K562 (cell line): Measurements from ENCODE around the gene SLC39A7. TPM values are rescaled to one million over a fixed set of nuclear protein-coding genes. Genes with fewer than 3 reads are reported as not detected.

Source experiments
- AFF4 ChIP-seq: sonication (generic); formaldehyde crosslinking; IDR thresholded peaks from 2 replicates; pipeline ENCODE4 v1.8.0; 2023; ENCODE audit warnings: mild to moderate bottlenecking, missing genetic modification reagents
- CREB3 ChIP-seq: fragments of 450-650 bp; conservative IDR thresholded peaks from 2 replicates; pipeline ENCODE4 v1.6.1; 2016; ENCODE audit warnings: missing genetic modification characterization, low read depth, mild to moderate bottlenecking, missing compliant biosample characterization, moderate library complexity
- FOSL1 ChIP-seq: fragments of 200-800 bp; sonication (Bioruptor generic); conservative IDR thresholded peaks from 2 replicates; pipeline ENCODE4 v1.6.1; 2016; ENCODE audit warnings: missing genetic modification characterization, missing compliant biosample characterization
- GTF2E2 ChIP-seq: fragments of 200-800 bp; sonication (Bioruptor generic); IDR thresholded peaks from 2 replicates; pipeline ENCODE4 v1.6.1; 2016; ENCODE audit warnings: missing genetic modification characterization, missing compliant biosample characterization
- MYC ChIP-seq, 2 experiments: fragments of 250-450 bp in 1 of 2; sonication (Bioruptor Pico) in 1 of 2; IDR thresholded peaks; 2 replicates each; pipeline versions ENCODE4 v1.5.1 to v1.6.1; 2012 to 2021; ENCODE audit warnings: low read depth in 2 of 2, borderline replicate concordance in 1 of 2, improper control_type of control experiment in 1 of 2, low read length in 1 of 2, mild to moderate bottlenecking in 1 of 2, moderate library complexity in 1 of 2
- NFATC3 ChIP-seq: fragments of 450-650 bp; IDR thresholded peaks from 2 replicates; pipeline ENCODE4 v1.6.1; 2017; ENCODE audit warnings: mild to moderate bottlenecking
- NR4A1 ChIP-seq, 2 experiments: fragments of 250-450 bp in 1 of 2; fragments of 450-650 bp in 1 of 2; sonication (Bioruptor Pico) in 1 of 2; IDR thresholded peaks; 2 replicates each; pipeline versions ENCODE4 v1.4.0 to v1.6.1; 2016 to 2020; ENCODE audit warnings: mild to moderate bottlenecking in 2 of 2, missing compliant biosample characterization in 1 of 2, missing genetic modification characterization in 1 of 2, moderate library complexity in 1 of 2
- PKNOX1 ChIP-seq: fragments of 450-650 bp; IDR thresholded peaks from 2 replicates; pipeline ENCODE4 v1.6.1; 2016
- POLR2AphosphoS2 ChIP-seq: IDR thresholded peaks from 2 replicates; pipeline ENCODE4 v1.6.1; 2012; ENCODE audit warnings: low read length, improper control_type of control experiment
- SIN3B ChIP-seq: fragments of 450-650 bp; IDR thresholded peaks from 2 replicates; pipeline ENCODE4 v1.6.1; 2017; ENCODE audit warnings: low read depth, mild to moderate bottlenecking, moderate library complexity
- SMARCC2 ChIP-seq: fragments of 450-650 bp; IDR thresholded peaks from 2 replicates; pipeline ENCODE4 v1.6.1; 2017; ENCODE audit warnings: antibody characterized with exemption, moderate library complexity, mild to moderate bottlenecking, low read depth
- SP2 ChIP-seq: IDR thresholded peaks from 2 replicates; pipeline ENCODE4 v1.6.1; 2011; ENCODE audit warnings: mild to moderate bottlenecking, low read depth, low read length, moderate library complexity; ENCODE audit not compliant: poor library complexity, severe bottlenecking; ENCODE audit errors: extremely low read depth
- SUPT5H ChIP-seq: fragments of 450-650 bp; IDR thresholded peaks from 2 replicates; pipeline ENCODE4 v1.6.1; 2016
- TAF9B ChIP-seq: fragments of 450-650 bp; IDR thresholded peaks from 2 replicates; pipeline ENCODE4 v1.6.1; 2018; ENCODE audit warnings: mild to moderate bottlenecking; ENCODE audit not compliant: partially characterized antibody
- ZBTB12 ChIP-seq: fragments of 250-450 bp; sonication (Bioruptor Pico); IDR thresholded peaks from 2 replicates; pipeline ENCODE4 v1.4.0; 2020
- ZC3H11A ChIP-seq: IDR thresholded peaks from 2 replicates; pipeline ENCODE4 v1.6.1; 2012; ENCODE audit warnings: low read depth, low read length, improper control_type of control experiment
- ZNF143 ChIP-seq: sonication (generic); formaldehyde crosslinking; IDR thresholded peaks from 2 replicates; pipeline ENCODE4 v1.9.0; 2022; ENCODE audit warnings: mild to moderate bottlenecking, missing genetic modification reagents
- ZNF511 ChIP-seq: sonication (generic); formaldehyde crosslinking; IDR thresholded peaks from 2 replicates; pipeline ENCODE4 v1.8.0; 2022; ENCODE audit warnings: mild to moderate bottlenecking, missing genetic modification reagents
- polyA plus RNA-seq, 8 experiments: library from polyadenylated mRNA; depleted of rRNA in 4 of 8; stranded (reverse) in 5 of 8; unstranded in 3 of 8; fragments of >200 nt; fragmentation: Nextera tagmentation in 2 of 8; fragmentation: Illumina TruSeq in 1 of 8; extraction: Ambion mirVana in 2 of 8; extraction: Trizol in 1 of 8; gene quantifications; 2 replicates each; pipeline versions ENCODE4 v1.2.1 to v1.2.3, GENCODE V29; 2011 to 2014; ENCODE audit warnings: inconsistent platforms in 1 of 8, missing spikeins in 1 of 8
- total RNA-seq, 7 experiments: library from RNA; depleted of rRNA in 6 of 7; stranded (reverse); fragments of >200 nt in 6 of 7; fragmentation: Illumina TruSeq in 2 of 7; extraction: Trizol in 2 of 7; gene quantifications; 2 replicates each; pipeline versions ENCODE4 v1.2.1 to v1.2.3, GENCODE V29; 2011 to 2021; ENCODE audit warnings: low replicate concordance in 1 of 7

The SLC39A7 gene
- total and polyA plus RNA-seq, 9 of the 15 experiments (the other 6 are each of a cell fraction or from before 2014, with no cell fraction given) = 21.7 to 169 (median 121) TPM

GRCh38 chr6:33200219-33201146, at the start of gene SLC39A7, which contains the start of gene RXRB (continued):
- peak; percentile 53; the same call in 1 of the 2 replicates for TF ChIP-seq CREB3 (tag)
- TF ChIP-seq SUPT5H = peak; percentile 96
- peak; percentile 95 for TF ChIP-seq TAF9B
- peak; percentile 43; the same call in 1 of the 2 replicates for TF ChIP-seq NR4A1 (CRISPR knock-in tag; IDR thresholded peaks at IDR 0.05)
- TF ChIP-seq NR4A1 (tag; IDR thresholded peaks at IDR 0.05) = peak; percentile 84; the same call in 1 of the 2 replicates
- no peak for TF ChIP-seq ZC3H11A
- peak; percentile 23; the same call in 1 of the 2 replicates for TF ChIP-seq ZBTB12 (CRISPR knock-in tag)
- TF ChIP-seq ZNF511 (CRISPR knock-in tag) = no peak; the same call in 1 of the 2 replicates
- peak; percentile 64 for TF ChIP-seq MYC (IDR thresholded peaks at IDR 0.05; ENCODE audit: low read depth, low read length)
- peak; percentile 68; the same call in 1 of the 2 replicates for TF ChIP-seq MYC (CRISPR knock-in tag; IDR thresholded peaks at IDR 0.05; ENCODE audit: borderline replicate concordance, low read depth)
- TF ChIP-seq ZNF143 = peak; percentile 84
- TF ChIP-seq POLR2AphosphoS2 = peak; percentile 80; the same call in 1 of the 2 replicates
- TF ChIP-seq PKNOX1 = peak; percentile 58
- no peak for TF ChIP-seq SMARCC2
- TF ChIP-seq SP2 = no peak
- TF ChIP-seq NFATC3 = peak; percentile 55; the same call in 1 of the 2 replicates
- TF ChIP-seq GTF2E2 (tag) = peak; percentile 95; the same call in 1 of the 2 replicates
- 0 out of 2 replicates have a peak, but pooled peaks have one; percentile 71 for TF ChIP-seq AFF4
- TF ChIP-seq SIN3B = peak; percentile 90
- peak; percentile 33 for TF ChIP-seq FOSL1 (tag)
